Activated CD4-positive, alpha-beta T cell treated with anti-CD3 and anti-CD28 coated beads, Interleukin-10, Interleukin-2, amounts not matched to agents 100 ng/mL and 50 ng/mL, durations not matched to agents 16 hours and 8 hours (primary cell): ENCODE results near the gene AHNAK2.
"Not testable (repeated sequence)": the region's sequence is repeated elsewhere in the genome, so short reads cannot be mapped to it uniquely, and the experiment has no call there.

Source experiments
- DNase-seq: peaks from one replicate; pipeline ENCODE4 v3.0.0-alpha.2; 2020

AHNAK2 gene

DNA sequence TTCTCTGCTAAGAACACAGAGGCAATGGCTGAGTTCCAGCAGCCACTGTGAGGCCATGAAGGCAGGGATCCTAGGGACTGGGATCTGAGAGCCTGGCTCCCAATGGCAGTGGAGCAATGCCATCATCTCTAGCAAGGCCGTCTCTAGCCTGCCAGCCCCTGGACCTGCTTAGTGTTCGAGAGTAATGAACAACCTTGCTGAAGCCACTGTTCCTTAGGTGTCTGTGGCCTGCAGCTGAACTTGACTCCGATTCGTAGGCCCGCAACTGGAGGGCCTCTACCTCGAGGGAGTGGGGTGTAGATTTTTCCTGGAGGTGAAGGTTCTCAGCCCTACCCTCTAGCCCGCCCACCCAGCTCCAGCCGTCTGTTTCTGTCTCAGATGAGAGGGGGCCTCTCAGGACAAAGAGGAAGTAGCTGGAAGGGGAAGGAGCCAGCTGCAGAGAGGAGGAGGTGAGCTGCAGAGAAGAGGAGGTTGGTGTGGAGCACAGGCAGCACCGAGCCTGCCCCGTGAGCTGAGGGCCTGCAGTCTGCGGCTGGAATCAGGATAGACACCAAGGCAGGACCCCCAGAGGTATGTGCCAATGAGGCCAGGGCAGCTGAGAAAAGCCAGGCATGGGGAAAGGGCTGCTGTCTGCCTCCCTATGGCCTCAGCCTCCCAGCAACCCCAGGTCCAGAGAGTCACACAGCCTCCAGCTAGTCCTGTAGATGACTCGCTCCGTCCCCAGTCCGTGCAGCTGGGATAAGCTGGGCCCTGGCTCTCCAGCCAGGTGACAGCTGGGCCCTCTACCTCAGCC, 53.6 kb downstream of the AHNAK2 start, which contains the start of gene PLD4:
PLD4 (plus strand) TSS at position 459 of the 793 bp plus-strand sequence. CDS start 2,262 bp downstream, outside the sequence.
- DNase-seq = no peak

DNA sequence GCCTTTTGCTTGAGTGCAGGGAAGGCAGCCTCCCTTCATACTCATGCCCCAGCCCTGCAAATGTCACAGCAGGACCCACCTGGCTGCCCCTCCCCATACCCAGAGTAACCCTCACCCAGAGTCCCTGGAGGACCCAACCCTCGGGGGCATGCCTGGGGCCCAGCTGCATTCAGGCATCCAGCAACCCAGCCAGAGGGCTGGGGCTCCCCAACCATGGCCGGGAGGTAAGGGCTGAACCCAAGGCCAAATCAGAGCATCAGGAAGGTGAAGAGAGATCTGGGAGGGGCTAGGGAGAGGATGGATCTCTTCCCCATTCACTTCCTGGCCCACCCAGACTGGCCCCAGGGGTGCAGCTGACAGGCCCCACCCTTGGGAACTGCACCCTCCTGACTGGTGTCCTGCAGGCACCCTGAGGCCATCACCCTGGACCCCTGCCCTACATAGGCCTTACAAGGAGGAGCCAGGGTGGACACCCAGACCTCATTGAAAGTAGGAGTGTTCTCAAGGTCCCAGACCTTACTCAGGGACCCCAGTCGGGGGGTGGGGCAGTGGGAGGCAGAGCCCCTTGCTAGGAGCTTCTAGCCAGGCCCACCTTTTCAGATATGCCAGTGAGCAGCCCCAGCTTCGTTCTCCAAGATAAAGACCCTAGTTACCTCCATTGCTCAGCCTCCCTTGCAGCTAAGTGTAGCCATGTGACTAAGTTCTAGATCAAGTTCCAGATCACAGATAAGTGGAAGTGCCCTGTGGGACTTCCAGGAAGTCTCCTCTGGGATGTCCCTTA, 54.3 kb downstream of the AHNAK2 start:
- no peak for DNase-seq

DNA sequence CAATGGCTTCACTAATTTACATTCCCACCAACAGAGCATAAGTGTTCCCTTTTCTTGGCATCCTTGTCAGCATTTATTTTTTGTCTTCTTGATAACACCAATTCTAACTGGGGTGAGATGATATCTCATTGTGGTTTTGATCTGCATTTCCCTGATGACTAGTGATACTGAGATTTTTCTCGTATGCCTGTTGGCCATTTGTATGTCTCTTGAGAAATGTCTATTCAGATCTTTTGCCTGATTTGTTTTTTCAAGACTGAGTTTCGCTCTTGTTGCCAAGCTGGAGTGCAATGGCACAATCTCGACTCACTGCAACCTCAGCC, 58.2 kb downstream of the AHNAK2 start:
- DNase-seq = no peak

DNA sequence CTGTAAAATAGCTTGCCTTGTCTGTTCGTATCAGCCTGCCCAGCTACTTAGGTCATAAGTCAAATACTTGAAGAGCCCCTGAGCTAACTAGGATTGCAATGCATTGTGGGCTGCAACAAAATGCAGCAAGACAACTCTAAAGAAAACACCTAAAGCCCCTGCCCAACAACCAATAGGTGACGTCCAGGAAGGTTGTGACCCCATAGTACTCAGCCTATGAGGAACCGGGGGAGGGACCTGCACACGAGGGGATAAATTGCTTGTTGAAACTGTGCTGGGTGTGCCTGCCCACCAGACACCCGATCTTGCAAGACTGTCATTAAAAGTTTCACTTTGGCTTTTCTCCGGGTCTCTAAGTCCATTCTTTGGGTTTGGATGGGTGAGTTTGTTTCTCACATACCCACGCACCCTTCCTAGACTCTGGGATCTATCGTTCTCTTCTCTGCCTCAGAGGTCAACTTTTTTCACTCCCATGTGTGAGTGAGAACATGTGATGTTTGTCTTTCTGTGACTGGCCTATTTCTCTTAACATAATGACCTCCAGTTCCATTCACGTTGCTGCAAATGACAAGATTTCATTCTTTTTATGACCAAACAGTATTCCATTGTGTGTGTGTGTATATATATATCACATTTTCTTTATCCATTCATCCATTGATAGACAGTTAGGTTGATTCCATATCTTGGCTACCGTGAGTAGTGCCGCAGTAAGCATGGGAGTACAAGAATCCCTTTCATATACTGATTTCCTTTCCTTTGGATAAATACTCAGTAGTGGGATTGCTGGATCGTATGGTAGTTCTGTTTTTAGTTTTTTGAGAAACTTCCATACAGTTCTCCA, 58.8 kb downstream of the AHNAK2 start:
- not testable (repeated sequence) for DNase-seq

DNA sequence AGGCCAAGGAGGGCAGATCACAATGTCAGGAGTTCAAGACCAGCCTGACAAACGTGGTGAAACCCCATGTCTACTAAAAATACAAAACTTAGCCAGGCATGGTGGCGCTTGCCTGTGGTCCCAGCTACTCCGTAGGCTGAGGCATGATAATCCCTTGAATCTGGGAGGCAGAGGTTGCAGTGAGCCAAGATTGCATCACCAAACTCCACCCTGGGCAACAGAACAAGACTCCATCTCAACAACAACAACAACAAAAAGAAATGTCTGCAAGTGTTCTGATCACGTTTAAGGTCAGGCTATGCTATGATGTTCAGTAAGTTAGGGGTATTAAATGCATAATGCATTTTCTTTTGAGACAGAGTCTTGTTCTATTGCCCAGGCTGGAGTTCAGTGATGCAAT, 60.2 kb downstream of the AHNAK2 start:
- no peak for DNase-seq

DNA sequence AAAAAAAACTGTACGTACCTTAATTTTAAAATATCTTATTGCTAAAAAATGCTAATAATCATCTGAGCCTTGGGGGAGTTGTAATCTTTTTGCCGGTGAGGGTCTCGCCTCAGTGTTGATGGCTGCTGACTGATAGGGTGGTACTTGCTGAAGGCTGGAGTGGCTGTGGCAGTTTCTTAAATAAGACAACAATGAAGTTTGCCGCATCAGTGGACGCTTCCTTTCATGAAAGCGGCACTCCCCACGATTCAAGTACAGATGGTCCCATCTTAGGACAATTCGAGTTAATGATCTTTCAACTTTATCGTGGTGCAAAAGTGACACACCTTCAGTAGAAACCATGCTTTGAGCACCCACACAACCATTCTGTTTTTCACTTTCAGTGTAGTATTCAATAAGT, 61.1 kb downstream of the AHNAK2 start:
- DNase-seq = no peak

DNA sequence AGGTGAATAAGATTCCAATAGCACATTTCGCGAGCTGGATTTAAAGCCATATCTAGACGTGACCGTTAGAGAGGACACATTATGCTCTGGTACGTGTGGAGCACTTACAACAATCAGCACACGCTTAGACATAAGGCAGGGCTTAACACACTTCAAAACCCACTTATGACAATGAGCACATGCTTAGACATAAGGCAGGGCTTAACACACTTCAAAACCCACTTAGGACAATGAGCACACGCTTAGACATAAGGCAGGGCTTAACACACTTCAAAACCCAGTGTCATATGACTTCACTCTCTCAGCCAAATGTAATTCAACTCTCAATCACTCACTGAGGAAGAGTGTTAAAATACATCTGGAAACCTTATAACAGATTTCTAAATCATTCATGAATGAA, 64.7 kb downstream of the AHNAK2 start:
- no peak for DNase-seq

DNA sequence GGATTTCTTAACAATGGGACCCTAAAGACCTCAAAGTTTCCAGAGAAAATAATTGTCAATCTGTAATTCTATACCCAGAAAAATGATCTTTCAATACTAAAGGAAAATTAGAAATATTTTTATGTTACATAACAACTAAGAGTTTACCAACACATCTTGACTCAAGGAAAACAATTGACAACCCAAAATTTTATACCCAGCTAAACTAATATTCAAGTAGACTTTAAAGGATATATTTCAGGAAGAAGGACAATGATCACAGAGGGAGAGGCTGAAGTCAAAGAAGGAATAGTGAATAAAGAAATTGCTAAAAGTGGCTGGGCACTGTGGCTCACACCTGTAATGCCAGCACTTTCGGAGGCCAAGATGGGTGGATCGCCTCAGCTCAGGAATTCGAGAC, 66.1 kb downstream of the AHNAK2 start:
- no peak for DNase-seq

DNA sequence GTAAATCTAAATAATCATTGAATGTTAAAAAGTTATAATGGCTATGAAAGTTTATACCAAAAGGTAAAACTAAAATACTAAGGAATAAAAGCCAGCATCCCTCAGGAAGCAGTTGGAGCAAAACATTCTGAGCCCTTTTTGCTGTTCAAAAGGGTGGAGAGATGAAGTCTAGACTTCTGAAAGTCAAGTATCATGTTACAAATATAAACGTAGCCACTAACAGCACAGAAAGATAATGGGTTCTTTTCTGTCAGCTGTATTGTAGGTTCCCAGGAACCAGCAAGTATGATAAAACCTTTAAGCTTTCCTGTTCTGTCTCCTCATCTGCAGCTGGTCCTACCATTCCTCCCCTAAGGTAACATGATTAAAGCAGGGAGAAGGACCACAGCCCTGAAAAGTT, 69.9 kb downstream of the AHNAK2 start:
- no peak for DNase-seq

DNA sequence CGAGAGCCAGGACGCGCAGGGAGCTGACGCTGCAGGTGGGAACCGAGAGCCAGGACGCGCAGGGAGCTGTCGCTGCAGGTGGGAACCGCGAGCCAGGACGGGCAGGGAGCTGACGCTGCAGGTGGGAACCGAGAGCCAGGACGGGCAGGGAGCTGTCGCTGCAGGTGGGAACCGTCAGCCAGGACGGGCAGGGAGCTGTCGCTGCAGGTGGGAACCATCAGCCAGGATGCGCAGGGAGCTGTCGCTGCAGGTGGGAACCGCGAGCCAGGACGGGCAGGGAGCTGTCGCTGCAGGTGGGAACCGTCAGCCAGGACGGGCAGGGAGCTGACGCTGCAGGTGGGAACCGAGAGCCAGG, 72.6 kb downstream of the AHNAK2 start:
- not testable (repeated sequence) for DNase-seq

DNA sequence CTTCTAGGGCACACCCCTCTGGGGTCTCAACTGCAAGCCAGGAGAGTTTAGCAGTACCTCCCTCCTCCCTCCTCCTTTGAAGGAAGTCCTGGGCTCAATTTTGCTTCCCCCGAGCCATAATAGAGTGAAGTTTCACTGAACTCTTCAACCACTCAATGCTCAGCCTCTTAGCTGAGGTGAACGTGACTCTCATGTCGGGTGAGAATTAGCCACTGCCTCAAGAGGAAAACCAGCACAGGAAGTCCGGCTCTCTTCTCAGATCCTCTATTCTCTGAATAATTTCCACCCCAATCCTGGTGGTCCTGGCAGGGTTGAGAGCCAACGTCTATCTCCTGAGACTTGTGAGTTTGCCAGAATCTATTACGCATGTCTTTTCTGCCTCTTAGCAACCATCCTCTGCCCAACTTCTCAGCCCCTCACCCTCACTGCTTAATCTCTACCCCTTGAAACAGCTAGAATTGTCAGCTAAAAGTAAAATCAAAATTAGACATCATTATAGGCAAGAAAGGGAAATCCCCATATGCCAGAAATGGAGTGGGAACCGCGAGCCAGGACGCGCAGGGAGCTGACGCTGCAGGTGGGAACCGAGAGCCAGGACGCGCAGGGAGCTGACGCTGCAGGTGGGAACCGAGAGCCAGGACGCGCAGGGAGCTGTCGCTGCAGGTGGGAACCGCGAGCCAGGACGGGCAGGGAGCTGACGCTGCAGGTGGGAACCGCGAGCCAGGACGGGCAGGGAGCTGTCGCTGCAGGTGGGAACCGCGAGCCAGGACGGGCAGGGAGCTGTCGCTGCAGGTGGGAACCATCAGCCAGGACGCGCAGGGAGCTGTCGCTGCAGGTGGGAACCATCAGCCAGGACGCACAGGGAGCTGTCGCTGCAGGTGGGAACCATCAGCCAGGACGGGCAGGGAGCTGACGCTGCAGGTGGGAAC, 73.3 kb downstream of the AHNAK2 start:
- not testable (repeated sequence) for DNase-seq

DNA sequence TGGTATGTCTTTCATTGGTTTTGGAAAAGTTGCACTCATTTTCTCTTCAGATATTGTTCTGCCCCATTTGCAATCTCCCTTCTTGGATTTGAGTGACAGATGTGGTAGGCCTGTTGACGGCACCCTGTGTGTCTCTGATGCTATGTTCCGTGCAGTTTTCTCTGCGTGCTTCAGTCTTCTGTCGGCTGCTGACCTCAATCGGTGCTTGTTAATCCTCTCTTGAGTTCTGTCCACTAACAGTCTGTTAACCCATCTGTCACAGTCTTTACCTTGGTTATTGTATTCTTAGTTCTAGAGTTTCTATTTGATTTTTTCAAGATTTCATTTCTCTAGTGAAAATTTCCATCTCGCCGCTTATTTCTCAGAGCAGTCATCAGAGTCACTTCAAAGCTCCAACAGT, 74.2 kb downstream of the AHNAK2 start:
- no peak for DNase-seq

DNA sequence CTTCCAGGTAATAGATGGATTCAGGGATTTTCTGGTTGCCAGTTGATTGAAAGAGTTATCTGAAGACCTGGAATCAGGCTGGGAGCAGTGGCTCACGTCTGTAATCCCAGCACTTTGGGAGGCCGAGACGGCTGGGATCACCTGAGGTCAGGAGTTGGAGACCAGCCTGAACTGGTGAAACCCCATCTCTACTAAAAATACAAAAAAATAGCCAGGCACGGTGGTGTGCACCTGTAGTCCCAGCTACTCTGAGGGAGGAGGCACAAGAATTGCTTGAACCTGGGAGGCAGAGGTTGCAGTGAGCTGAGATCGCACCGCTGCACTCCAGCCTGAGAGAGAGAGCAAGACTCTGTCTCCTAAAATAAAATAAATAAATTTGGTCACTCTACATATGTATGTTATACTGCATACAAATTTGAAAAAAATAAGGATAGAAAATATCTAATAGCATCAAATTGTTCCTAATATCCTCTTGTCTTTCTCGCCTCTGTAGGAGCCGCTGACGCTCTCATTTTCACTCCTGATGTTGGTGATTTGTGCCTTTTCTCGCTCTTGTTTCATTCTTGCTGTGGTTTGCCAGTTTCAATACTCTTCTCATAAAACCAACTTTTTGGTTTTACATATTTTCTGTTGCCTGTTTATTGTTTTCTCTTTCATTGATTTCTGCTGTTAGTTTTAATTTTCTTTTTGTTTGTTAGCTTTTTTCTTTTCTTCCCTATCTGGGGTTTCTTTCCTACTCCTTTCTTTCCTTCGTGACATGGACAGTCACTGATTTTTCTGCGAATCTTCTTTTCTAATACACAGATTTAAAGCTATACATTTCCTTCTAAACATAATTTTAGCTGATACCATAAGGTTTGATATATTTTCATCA, 77.3 kb downstream of the AHNAK2 start:
- DNase-seq = no peak

DNA sequence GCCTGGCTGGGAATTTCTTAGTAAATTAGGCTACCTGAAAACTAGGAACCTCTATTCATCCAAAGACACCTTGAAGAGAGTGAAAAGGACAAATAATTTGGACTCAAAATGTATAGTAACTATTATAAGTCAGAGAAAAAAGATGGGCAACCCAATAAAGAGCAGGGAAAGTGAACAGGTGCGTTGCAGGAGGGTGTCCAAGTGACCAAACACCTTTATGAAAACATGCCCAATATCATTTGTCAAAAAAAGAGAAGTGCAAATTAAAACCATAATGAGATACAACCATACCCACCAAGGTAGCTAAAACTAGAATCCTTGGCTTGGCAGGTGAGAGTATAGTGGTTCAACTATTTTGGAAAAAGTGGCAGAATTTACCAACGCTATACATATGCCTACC, 78.4 kb downstream of the AHNAK2 start:
- no peak for DNase-seq

DNA sequence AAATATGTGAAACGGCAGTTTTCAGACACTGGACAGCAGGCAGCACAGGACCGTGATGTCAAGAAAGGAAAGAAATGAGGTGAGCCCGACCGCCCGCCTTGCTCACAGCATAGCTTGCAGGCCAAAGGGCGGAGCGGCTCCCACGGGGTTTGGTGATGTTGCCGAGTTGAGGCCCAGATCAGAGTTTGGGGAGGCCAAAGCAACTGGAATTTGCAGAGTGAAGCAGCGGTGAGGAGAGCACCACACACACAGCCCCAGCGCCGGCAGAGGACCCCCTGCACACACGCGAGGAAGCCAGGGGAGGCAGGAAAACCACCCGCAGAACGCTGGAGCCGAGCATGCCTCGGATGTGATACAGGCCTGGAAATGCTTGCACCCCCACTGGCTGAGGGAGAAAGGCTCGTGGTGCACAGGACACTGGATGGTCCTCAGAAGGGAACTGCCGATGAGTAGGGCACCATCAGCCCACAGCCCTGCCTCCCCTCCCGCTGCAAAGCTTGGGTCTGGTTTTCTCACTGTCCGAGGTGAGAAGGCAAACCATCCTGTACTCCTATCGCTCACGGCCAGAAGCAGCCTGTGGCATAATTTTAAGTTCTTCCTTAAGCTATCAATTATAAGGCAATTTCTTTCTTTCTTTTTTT, 79.2 kb downstream of the AHNAK2 start:
- DNase-seq = no peak

DNA sequence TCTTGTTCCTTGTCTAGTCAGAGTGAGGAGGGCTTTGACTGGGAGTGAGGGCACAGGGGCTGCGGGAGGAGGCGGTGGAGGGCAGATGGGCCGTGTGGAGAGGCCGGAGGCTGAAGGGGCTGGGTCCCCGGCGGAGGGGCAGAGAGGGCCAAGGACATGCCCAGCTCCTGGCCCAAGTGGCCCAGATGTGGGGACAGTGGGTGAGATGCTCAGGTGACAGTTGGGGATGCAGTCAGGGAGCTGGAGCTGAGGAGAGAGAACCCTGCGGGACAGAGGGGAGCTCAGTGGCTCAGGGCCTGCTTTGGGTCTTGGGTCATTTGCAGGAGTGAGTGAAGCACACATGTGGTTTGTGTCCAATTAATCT, 80.0 kb downstream of the AHNAK2 start:
- no peak for DNase-seq

DNA sequence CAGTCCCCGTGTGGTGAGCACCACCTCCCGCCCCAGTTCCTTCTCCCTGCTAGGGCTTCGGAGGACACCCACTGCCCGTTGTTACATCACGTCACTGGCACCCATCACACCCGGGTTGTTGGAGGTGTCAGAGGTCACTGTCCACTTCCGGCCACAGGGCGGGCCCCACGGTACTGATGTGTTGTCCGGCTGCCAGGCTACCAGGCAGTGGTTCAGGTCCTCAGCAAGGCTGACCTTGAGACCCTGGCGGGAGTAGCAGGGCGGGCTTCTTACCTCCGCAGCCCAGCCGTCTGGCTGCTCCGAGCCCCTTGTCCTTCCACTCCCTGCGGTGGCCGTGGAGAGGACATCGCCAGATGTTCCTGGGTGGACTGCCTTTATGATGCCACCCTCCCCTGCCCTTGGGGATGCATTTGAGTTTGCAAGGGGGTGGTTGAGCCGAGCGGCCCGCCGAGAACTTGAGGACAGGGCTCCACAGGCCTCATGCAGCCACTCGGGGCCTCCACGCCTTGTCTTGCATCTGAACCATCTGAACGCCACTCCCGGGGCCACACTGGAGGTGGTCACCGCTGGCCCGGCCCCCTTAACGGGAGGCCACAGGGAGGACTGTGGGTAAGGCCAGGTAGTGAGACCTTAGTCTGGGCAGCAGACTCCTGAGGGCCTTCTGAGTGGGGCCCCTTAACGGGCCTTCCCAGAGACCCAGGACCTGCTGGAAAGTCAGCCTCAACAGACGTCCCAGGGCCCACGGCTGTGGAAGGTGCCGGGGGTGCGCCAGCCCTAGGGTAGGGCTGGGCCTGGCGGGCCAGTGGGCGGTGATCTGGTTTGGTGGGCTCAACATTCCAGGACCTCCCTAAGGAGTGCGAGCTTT, 80.6 kb downstream of the AHNAK2 start:
- DNase-seq = no peak

DNA sequence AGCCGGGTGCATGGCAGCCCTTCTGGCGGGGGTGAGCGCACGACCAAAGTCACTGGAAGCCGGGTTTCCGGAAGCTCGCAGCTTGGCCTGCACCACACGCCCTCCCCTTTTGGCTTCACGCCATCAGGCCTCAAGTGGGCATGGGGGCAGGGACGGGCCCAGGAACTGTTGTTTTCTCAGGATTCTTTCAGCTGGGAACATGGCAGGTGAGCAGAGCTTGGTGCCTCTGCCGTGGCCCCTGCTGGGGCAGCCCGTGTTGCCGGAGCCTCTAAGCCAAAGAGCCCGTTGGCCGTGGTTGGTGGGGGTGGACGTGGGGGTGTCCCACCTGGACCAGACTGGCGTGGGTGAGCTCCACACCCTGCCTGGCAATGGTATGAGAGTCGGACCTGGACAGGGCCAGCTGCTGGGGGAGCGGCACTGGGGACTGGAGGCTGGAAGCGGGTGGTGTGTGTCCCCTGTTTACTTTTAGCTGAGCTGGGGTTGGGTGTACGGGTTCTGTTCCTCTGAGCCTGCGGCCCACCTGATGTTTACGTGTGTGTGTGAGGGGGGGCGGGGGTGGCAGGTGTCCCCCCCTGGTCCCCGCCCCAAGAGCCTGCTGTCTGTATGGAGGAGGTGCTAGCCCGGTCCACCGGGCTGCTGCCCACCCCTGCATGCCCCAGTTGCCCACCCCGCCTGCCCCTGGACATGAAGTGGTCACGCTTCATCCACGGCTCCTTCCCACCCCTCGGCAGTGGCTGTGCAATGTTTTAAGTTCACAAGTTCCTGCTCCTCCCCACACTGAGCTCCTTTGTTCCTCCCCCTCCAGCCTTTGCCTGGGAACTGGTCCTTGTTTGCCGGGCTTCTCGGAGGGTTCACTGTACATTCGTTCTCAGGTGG, 82.2 kb downstream of the AHNAK2 start:
- no peak for DNase-seq

DNA sequence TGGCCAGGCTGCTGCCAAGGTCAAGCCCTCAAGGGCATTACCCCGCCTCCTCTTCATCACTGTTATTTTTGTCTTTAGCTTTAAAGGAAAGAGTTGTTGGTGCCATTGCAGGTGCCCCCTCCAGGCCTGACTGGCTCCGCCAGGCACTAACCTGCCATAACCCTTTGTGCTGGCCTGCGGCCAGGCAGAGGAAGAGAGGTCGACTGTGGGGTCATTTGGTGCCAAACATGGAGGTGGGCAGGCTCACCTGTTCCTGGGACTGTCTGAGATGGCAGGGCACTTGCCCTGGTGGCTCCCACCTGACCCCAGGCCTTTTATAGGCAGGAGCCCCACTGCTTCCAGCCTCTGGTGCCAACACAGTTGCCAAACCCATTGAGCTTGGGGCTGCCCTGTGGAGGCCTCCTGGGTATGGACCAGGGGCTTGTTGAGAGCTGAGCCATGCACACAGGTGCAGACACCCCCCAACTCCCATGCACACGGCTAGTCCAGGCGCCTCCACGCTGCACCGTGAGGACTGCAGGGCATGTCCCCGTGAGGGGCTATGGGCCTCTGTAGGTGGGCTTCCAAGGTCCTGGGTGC, 82.9 kb downstream of the AHNAK2 start:
- DNase-seq = no peak
